GM12891 (cell line): Measurements from ENCODE around the gene SMIM36.

Source experiments
- DNase-seq: peaks from one replicate; pipeline ENCODE4 v3.0.0; 2011; ENCODE audit warnings: low spot score; ENCODE audit not compliant: insufficient read length
- FAIRE-seq: peaks from 2 replicates; lab custom pipeline; 2011; peaks lifted over from hg19 to GRCh38; lab: Jason Lieb, UNC
- PAX5 ChIP-seq: IDR thresholded peaks from 2 replicates; pipeline ENCODE4 v1.6.1; 2011; ENCODE audit warnings: low read length, moderate library complexity, mild to moderate bottlenecking; ENCODE audit not compliant: insufficient read depth, severe bottlenecking
- POLR2A ChIP-seq: IDR thresholded peaks from 2 replicates; pipeline ENCODE4 v1.6.1; 2011; ENCODE audit warnings: low read depth, low read length, control low read depth
- POLR2AphosphoS5 ChIP-seq: IDR thresholded peaks from 2 replicates; pipeline ENCODE4 v1.6.1; 2011; ENCODE audit warnings: low read depth, low read length, control low read depth
- POU2F2 ChIP-seq: IDR thresholded peaks from 2 replicates; pipeline ENCODE4 v1.6.1; 2011; ENCODE audit warnings: low read depth, mild to moderate bottlenecking, control low read depth, low read length, moderate library complexity
- SPI1 ChIP-seq: IDR thresholded peaks from 2 replicates; pipeline ENCODE4 v1.6.1; 2011; ENCODE audit warnings: low read depth, low read length, control low read depth
- TAF1 ChIP-seq: IDR thresholded peaks from 2 replicates; pipeline ENCODE4 v1.6.1; 2011; ENCODE audit warnings: low read depth, low read length, control low read depth

Gene SMIM36

GRCh38 chr17:55420067-55420775 lies 91.0 kb downstream of the SMIM36 start:
- FAIRE-seq (peak; percentile 74), DNase-seq (no peak)
- TF ChIP-seq POLR2AphosphoS5: peak; percentile 72
- no peak for TF ChIP-seq POU2F2
- TF ChIP-seq PAX5: no peak
- TF ChIP-seq SPI1: peak; percentile 91
- TF ChIP-seq POLR2A: peak; percentile 57
- TF ChIP-seq TAF1: peak; percentile 58; the same call in 1 of the 2 replicates

DNA sequence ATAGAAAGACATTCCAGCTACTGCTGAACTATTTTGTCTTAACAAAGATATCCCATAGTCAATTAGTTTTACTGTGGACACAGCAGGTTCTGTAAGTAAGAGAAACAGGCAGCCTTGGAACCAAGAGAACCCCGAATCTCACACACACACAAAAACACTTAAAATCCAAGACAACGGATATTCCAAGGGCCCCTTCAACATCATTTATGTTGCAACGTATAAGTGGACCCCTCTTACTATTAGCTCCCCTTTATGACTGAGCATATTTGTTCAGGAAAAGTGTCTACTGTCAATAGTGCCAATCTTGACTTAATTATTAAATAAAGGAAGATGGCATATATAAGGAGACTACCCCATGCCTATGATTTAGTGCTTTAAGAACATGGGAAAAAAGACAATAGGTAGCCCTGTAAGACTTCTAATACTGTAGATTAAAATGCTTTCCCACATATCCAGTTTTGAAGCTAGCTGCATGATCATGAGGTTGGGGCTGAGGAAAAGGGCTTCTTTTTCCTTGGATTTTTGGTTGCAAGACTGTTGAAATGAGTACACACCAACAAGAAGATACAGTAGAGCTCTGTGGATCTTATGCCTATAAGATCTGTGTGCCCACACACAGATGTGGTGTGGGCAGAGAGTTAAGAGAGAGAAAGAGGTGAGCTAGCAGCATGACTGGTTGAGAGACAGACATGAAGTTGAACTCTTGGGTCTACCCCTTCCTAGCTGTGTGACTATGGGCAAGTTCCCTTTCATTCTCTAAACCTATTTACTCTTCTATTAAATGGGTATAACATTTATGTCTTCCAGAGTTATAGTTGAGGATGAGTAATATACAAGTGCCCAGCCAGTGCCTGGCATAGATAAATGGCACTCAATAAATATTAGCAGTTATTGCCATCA lies 92.6 kb downstream of the SMIM36 start:
- TF ChIP-seq POLR2AphosphoS5: 0 out of 2 replicates have a peak, but pooled peaks have one; percentile 19
- TF ChIP-seq POU2F2: no peak
- FAIRE-seq: peak; percentile 16
- no peak for DNase-seq

DNA sequence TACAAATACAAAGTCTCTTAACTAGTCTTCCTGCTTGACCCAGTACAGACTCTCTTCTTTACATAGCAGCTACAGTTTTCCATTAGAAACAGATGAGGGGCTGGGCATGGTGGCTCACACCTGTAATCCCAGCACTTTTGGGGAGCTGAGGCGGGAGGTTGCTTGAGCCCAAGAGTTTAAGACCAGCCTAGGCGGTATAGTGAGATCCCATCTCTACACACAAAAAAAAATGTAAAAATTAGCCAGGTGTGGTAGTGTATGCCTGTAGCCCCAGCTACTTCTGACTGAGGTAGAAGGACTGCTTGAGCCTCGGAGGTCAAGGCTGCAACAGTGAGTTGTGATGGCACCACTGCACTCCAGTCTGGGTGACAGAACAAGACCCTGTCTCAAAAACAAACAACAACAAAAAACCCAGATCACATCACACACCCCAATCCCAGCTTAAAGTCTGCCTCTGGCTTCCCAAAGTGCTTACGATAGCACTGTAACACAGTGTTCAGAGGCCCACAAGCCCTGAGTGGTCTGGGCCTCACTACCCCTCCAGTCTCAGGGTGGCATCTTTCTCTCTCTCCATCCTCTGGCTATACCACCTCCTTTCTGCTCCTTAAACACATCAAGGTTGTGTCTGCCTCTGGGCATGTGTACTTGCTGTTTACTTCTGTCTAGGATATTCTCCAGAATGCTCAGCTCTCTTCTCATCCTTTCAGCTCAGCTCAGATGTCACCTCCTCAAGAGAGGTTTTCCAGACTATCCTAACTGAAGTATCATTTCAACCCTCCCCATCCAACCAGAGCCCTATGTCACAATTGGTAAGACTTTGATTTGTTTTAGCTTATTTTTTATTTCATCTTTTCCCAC lies 93.6 kb downstream of the SMIM36 start:
- FAIRE-seq (peak; percentile 64), DNase-seq (no peak)
- TF ChIP-seq PAX5 (no peak), TAF1 (no peak), SPI1 (no peak), POU2F2 (no peak), POLR2A (no peak), POLR2AphosphoS5 (no peak)

DNA sequence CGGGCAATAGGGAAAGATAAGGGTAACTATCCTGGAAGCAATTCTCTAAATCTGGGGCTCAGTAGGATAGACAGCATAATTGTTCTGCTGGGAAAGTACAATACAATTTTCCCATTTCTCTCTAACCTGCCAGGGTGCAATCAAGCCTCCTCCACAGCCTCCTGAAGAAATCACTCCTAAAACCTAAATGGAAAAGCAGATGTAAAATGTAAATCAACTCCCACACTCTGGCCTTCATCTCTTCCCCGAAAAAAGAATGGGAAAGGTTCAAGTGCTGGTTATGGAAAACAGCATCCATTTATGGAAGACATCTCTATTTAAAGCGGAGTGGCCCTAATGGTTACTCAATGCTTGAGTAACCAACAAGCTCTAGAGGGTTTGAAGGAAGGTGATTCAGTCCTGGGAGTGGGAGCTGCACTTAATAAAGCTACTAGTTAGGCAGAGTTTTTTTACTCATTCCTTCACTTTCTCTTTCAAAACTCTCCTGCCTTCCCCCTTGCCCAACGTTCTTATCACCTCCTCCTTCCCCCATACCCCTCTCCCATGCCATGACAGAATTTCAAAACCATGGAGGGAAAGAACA lies 94.7 kb downstream of the SMIM36 start:
- TF ChIP-seq SPI1: no peak
- TF ChIP-seq POLR2A: no peak; the same call in 1 of the 2 replicates
- no peak for TF ChIP-seq PAX5
- no peak for TF ChIP-seq POLR2AphosphoS5
- TF ChIP-seq POU2F2: no peak
- no peak for TF ChIP-seq TAF1
- DNase-seq (no peak), FAIRE-seq (no peak)

DNA sequence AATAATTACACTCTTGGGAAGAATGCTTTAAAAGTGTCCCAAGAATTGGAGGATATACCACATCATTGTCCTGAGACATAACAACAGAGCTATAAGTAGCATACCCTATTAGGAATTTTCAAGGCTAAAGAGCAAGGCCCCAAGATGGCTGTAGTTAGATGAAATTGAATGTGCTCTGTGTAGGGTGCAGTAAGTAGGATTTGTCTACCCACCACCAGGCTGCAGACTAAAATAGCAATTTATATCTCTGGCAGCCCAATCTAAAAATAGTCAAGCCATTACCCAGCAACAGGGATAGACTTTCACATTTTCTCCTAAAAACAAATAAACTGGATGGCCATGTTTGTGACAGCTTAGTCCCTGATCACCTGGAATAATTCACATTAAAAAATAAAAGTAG lies 95.3 kb downstream of the SMIM36 start:
- FAIRE-seq (no peak), DNase-seq (no peak)
- TF ChIP-seq PAX5 (no peak), TAF1 (no peak), POU2F2 (no peak), POLR2A (no peak), SPI1 (no peak), POLR2AphosphoS5 (no peak)

- TF ChIP-seq POU2F2 (no peak), POLR2AphosphoS5 (no peak), TAF1 (no peak), SPI1 (no peak), PAX5 (no peak), POLR2A (no peak)
- DNase-seq: no peak
- FAIRE-seq: no peak
Observed at GRCh38 chr17:55414983-55415382, 96.3 kb downstream of the SMIM36 start.

DNA sequence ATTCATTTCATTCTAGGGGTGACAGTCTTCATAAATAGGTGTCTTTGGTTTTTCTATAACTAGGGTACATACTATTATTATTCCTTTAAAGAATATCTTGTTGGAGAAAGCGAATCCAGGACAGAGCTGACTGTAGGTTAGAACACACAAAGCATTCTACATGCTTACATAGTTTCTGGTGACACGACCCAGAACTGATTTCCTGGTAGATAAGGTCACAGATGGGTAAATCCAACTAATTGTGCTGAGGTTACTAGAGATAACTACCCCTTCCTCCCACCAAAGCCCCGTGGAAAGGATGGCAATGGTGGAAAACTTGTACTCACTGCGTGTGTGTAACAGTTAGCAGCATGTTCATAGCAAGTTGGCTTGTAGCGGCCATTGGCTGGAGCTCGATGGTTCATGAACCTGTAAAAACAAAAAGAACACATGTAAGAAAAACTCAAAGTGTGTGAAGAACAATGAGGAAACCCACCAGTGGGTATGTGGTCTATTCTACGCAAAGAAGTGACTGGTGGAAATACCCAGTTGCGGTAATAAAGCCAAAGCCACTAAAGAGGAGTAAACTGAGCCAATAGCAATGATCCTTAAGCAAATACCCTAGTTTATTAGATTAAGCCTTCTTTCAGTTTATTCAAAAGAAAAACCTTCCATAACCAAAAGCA lies 97.3 kb downstream of the SMIM36 start:
- TF ChIP-seq POU2F2 (no peak), TAF1 (no peak), POLR2AphosphoS5 (no peak), SPI1 (no peak), POLR2A (no peak), PAX5 (no peak)
- FAIRE-seq: peak; percentile 59
- DNase-seq: no peak

DNA sequence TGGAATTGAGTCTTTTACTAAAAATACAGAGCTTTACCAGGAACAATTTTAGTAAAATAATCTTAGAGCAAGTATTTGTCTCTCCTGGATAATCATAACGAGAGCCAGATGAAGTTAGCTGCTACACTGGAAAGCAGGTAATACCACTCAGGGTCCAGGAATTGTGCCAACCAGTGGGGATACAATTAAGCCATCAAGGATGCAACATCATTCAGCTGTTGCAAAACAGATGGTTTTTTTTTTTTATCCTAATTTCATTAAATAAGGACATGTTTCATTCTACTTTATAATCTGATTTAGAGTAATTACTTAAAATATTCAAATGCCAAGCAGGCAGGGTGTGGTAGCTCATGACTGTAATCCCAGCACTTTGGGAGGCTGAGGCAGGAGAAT lies 99.8 kb downstream of the SMIM36 start:
- FAIRE-seq: no peak
- DNase-seq: no peak
- TF ChIP-seq SPI1 (no peak), PAX5 (no peak), POU2F2 (no peak), TAF1 (no peak), POLR2A (no peak), POLR2AphosphoS5 (no peak)
